GM23248 (cell line): ENCODE data around the gene NT5DC3. TPM values are rescaled to one million over a fixed set of nuclear protein-coding genes. Genes with fewer than 3 reads are reported as not detected.

Source experiments
- DNase-seq: peaks from one replicate; pipeline ENCODE4 v3.0.0-alpha.2; 2015
- H2AFZ ChIP-seq: fragments of 200-600 bp; sonication (generic); 2 replicates; pipeline ENCODE4 v1.6.1; 2016; ENCODE audit warnings: antibody characterized with exemption
- H3F3A ChIP-seq: fragments of 200-600 bp; sonication (generic); 2 replicates; pipeline ENCODE4 v1.6.1; 2016; ENCODE audit warnings: mild to moderate bottlenecking, antibody characterized with exemption, mixed run types; ENCODE audit not compliant: insufficient read depth
- H3K27ac ChIP-seq: fragments of 200-600 bp; sonication (generic); 2 replicates; pipeline ENCODE4 v1.5.1; 2016; ENCODE audit warnings: mild to moderate bottlenecking
- H3K27me3 ChIP-seq: fragments of 200-600 bp; sonication (generic); replicated peaks from 2 replicates; pipeline ENCODE4 v1.6.1; 2016; ENCODE audit warnings: mild to moderate bottlenecking; ENCODE audit not compliant: insufficient read depth
- H3K36me3 ChIP-seq: fragments of 200-600 bp; sonication (generic); 2 replicates; pipeline ENCODE4 v1.6.1; 2016; ENCODE audit warnings: low read depth, mild to moderate bottlenecking
- H3K4me1 ChIP-seq: fragments of 200-600 bp; sonication (generic); 2 replicates; pipeline ENCODE4 v1.6.1; 2016; ENCODE audit warnings: mild to moderate bottlenecking; ENCODE audit not compliant: insufficient read depth
- H3K4me2 ChIP-seq: fragments of 200-600 bp; sonication (generic); one replicate; pipeline ENCODE4 v1.6.1; 2016; ENCODE audit warnings: mild to moderate bottlenecking; ENCODE audit not compliant: unreplicated experiment
- H3K4me3 ChIP-seq: fragments of 200-600 bp; sonication (generic); 2 replicates; pipeline ENCODE4 v1.5.1; 2016; ENCODE audit warnings: mild to moderate bottlenecking
- H3K79me2 ChIP-seq: fragments of 200-600 bp; sonication (generic); 2 replicates; pipeline ENCODE4 v1.6.1; 2016; ENCODE audit warnings: mild to moderate bottlenecking; ENCODE audit not compliant: insufficient read depth
- H3K9ac ChIP-seq: fragments of 200-600 bp; sonication (generic); 2 replicates; pipeline ENCODE4 v1.6.1; 2016; ENCODE audit warnings: mild to moderate bottlenecking
- H3K9me2 ChIP-seq: fragments of 200-600 bp; sonication (generic); 2 replicates; pipeline ENCODE4 v1.6.1; 2016; ENCODE audit warnings: mixed run types, mild to moderate bottlenecking, moderate library complexity; ENCODE audit not compliant: insufficient read depth
- H3K9me3 ChIP-seq: fragments of 200-600 bp; sonication (generic); one replicate; pipeline ENCODE4 v1.6.1; 2017; ENCODE audit warnings: low read depth
- H4K20me1 ChIP-seq: fragments of 200-600 bp; sonication (generic); 2 replicates; pipeline ENCODE4 v1.6.0; 2016; ENCODE audit not compliant: insufficient read depth
- EZH2 ChIP-seq: fragments of 200-600 bp; sonication (generic); IDR thresholded peaks from 2 replicates; pipeline ENCODE4 v1.6.1; 2018; ENCODE audit warnings: antibody characterized with exemption, mild to moderate bottlenecking; ENCODE audit not compliant: insufficient read depth, poor library complexity, severe bottlenecking
- EZH2phosphoT487 ChIP-seq: fragments of 200-600 bp; sonication (generic); IDR thresholded peaks from 2 replicates; pipeline ENCODE4 v1.6.1; 2018; ENCODE audit warnings: antibody characterized with exemption, moderate library complexity, mild to moderate bottlenecking, low read depth; ENCODE audit not compliant: insufficient read depth
- WGBS, 2 experiments: methylation state at CpG; one replicate each; pipeline ENCODE4 v1.1.6; 2015 to 2017; ENCODE audit warnings: low lambda C conversion rate in 2 of 2, low coverage in 1 of 2; ENCODE audit errors: missing lambda C conversion rate in 2 of 2; 5-methylcytosine and 5-hydroxymethylcytosine counted together
- in situ Hi-C: fragments of 300-500 bp; cut with MboI; formaldehyde crosslinking; loops from 2 replicates; pipeline ENCODE4 v1.15.0; 2020
- polyA plus RNA-seq: library from polyadenylated mRNA; unstranded; fragments of >200 nt; fragmentation: Nextera tagmentation; extraction: Ambion mirVana; gene quantifications from 2 replicates; pipeline ENCODE4 v1.2.1, GENCODE V29; 2016
- total RNA-seq: library from RNA; depleted of rRNA; stranded (reverse); fragments of >200 nt; shearing (Covaris generic); gene quantifications from 2 replicates; pipeline ENCODE4 v1.2.3, GENCODE V29; 2014

Gene NT5DC3
- total and polyA plus RNA-seq, 2 experiments from 2014 or later: 3.4 to 5.2 TPM

GRCh38 chr12:103819892-103820291 lies 21.1 kb downstream of the NT5DC3 start:
- WGBS, 2 experiments: 100% methylated on average over 2 of the region's 2 CpGs
- Histone ChIP-seq H3K79me2 (peaks cover 67% of the 10 kb centered on the region), H3K9me3 (no peaks in the 10 kb centered on the region), H3K9ac (no peak overlapping the region), H4K20me1 (no peaks in the 10 kb centered on the region), H3K36me3 (no peaks in the 10 kb centered on the region), H3K27ac (no peak overlapping the region), H3K4me1 (peaks cover 14% of the 10 kb centered on the region), H3K9me2 (no peaks in the 10 kb centered on the region), H2AFZ (no peak overlapping the region), H3K4me2 (no peak overlapping the region), H3F3A (peaks cover 14% of the 10 kb centered on the region), H3K4me3 (no peak overlapping the region), H3K27me3 (no peaks in the 10 kb centered on the region)
- DNase-seq: no peak
- no peak for TF ChIP-seq EZH2phosphoT487
- in situ Hi-C loops: no loop called here

GRCh38 chr12:103819312-103819711 lies 21.7 kb downstream of the NT5DC3 start:
- no peak for DNase-seq
- Histone ChIP-seq H3K9me2 (no peaks in the 10 kb centered on the region), H3F3A (peaks cover 14% of the 10 kb centered on the region), H3K4me2 (no peak overlapping the region), H3K4me3 (no peak overlapping the region), H3K27me3 (no peaks in the 10 kb centered on the region), H3K27ac (no peak overlapping the region), H3K36me3 (no peaks in the 10 kb centered on the region), H3K9ac (no peak overlapping the region), H3K79me2 (peaks cover 62% of the 10 kb centered on the region), H2AFZ (no peak overlapping the region), H4K20me1 (no peaks in the 10 kb centered on the region), H3K4me1 (peaks cover 11% of the 10 kb centered on the region), H3K9me3 (no peaks in the 10 kb centered on the region)
- in situ Hi-C loops: no loop called here
- no peak for TF ChIP-seq EZH2
- TF ChIP-seq EZH2phosphoT487: no peak
- 100% methylated on average over 2 of the region's 2 CpGs for WGBS, 2 experiments

GRCh38 chr12:103817791-103818190 lies 23.2 kb downstream of the NT5DC3 start:
- H3K9me3 ChIP-seq: no peaks in the 10 kb centered on the region
- no peaks in the 10 kb centered on the region for H4K20me1 ChIP-seq
- WGBS, 2 experiments: 90 to 93% methylated on average over 2 of the region's 2 CpGs
- no peak overlapping the region for H3K9ac ChIP-seq
- no peaks in the 10 kb centered on the region for H3K9me2 ChIP-seq
- no peak overlapping the region for H2AFZ ChIP-seq
- DNase-seq: no peak
- H3F3A ChIP-seq: peaks cover 14% of the 10 kb centered on the region
- no peaks in the 10 kb centered on the region for H3K27me3 ChIP-seq
- no peak overlapping the region for H3K4me3 ChIP-seq
- H3K4me1 ChIP-seq: peaks cover 11% of the 10 kb centered on the region
- no peak overlapping the region for H3K4me2 ChIP-seq
- H3K36me3 ChIP-seq: no peaks in the 10 kb centered on the region
- no peak for TF ChIP-seq EZH2
- TF ChIP-seq EZH2phosphoT487: no peak
- in situ Hi-C loops: no loop called here
- peaks cover 50% of the 10 kb centered on the region for H3K79me2 ChIP-seq
- no peak overlapping the region for H3K27ac ChIP-seq

GRCh38 chr12:103816663-103817062 lies 24.4 kb downstream of the NT5DC3 start:
- Histone ChIP-seq H4K20me1 (no peaks in the 10 kb centered on the region), H3F3A (peaks cover 8% of the 10 kb centered on the region), H3K4me3 (no peak overlapping the region), H3K9me2 (no peaks in the 10 kb centered on the region), H3K36me3 (no peaks in the 10 kb centered on the region), H3K9me3 (no peaks in the 10 kb centered on the region), H3K4me1 (peaks cover 5% of the 10 kb centered on the region), H2AFZ (no peak overlapping the region), H3K27ac (no peak overlapping the region), H3K79me2 (peaks cover 50% of the 10 kb centered on the region), H3K27me3 (no peaks in the 10 kb centered on the region), H3K9ac (no peak overlapping the region), H3K4me2 (no peak overlapping the region)
- WGBS, 2 experiments: 90 to 98% methylated on average over 1 of the region's 1 CpG
- no peak for DNase-seq
- in situ Hi-C loops: no loop called here
- no peak for TF ChIP-seq EZH2

GRCh38 chr12:103814436-103814835 lies 26.6 kb downstream of the NT5DC3 start:
- Histone ChIP-seq H2AFZ (no peak overlapping the region), H3F3A (no peaks in the 10 kb centered on the region), H3K9ac (no peak overlapping the region), H3K9me3 (no peaks in the 10 kb centered on the region), H3K4me1 (no peaks in the 10 kb centered on the region), H3K9me2 (no peaks in the 10 kb centered on the region), H3K27ac (no peak overlapping the region), H3K27me3 (no peaks in the 10 kb centered on the region), H3K79me2 (peaks cover 34% of the 10 kb centered on the region; the same call in 1 of the 2 replicates), H4K20me1 (no peaks in the 10 kb centered on the region), H3K36me3 (no peaks in the 10 kb centered on the region), H3K4me2 (no peak overlapping the region), H3K4me3 (no peak overlapping the region)
- TF ChIP-seq EZH2: no peak
- TF ChIP-seq EZH2phosphoT487: no peak
- WGBS, 2 experiments: 82 to 84% methylated on average over 3 of the region's 3 CpGs
- in situ Hi-C loops: no loop called here
- no peak for DNase-seq
